Measurements from ENCODE around the gene TRAM1L1.

TRAM1L1 gene

GRCh38 chr4:117084866-117085701 lies at the start of gene TRAM1L1:
TSS of gene TRAM1L1 (minus strand) at chr4:117085576. CDS start at chr4:117085393, 183 bp downstream.
- peak in 13 of 14 donors; percentile 6 to 87 (median 59) for DNase-seq

GRCh38 chr4:117134386-117134785 lies 49.0 kb upstream of the TRAM1L1 start:
- peak in 6 of 14 donors; percentile 0 to 25 (median 5) for DNase-seq

GRCh38 chr4:117096886-117097285 lies 11.5 kb upstream of the TRAM1L1 start:
- no peak for DNase-seq

DNA sequence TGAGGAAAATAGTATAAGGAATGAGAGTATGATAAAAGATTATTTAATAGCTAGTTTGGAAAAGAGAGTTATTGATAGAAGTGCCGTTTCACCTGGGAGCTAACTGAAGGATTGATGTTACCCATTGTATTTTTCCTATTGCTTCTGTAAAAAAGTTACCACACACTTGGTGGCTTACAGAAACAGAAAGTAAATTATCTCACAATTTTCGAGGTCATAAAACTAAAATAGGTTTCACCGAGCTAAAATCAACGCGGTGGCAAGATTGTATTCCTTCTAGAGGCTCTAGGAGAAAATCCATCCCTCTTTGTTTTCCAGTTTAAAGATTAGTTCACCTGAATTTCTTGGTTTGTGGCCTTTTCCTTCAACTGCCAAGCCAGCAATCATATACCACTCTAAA lies 11.1 kb upstream of the TRAM1L1 start:
- no peak for DNase-seq

DNA sequence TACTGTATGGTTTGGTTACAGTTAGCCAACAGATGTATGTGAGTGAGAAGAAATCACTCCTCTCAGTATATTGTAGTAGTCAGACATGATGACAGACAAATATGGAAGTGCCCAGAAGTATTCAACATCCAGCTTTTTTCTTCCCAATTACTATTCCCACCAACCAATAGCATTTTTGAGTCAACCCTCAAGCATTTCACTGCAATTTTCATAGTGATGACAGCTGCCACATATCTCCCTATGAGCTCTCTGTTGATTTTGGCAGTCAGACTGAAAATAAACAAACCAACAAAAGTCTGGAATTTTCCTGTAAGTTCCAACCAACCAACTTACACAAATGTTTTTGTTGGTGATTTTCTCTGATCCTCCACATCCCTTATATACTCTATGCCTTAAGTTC lies 8.2 kb upstream of the TRAM1L1 start:
- no peak for DNase-seq

DNA sequence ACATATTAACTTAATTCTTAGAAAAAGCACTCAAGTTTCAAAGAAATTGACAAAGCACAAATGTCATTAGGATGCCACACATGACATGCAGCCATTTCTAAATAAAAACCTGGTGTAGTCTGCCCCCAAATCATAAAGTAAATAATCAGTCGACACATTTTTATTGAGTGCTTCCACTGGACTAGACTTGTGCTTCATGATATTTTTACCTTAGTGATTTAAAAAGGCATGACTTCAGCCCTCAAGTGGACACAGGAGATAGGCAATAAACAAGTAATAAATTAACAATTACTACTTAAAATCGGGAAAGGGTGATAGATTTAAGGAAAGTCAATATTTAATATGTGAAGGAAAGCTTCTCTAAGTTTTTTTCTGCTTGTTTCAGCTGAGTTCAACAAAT lies 7.6 kb downstream of the TRAM1L1 start:
- no peak for DNase-seq

- DNase-seq = no peak
These were observed 17.3 kb downstream of the TRAM1L1 start for GRCh38 chr4:117068120-117068519.

GRCh38 chr4:117063961-117064696 lies 21.2 kb downstream of the TRAM1L1 start:
- DNase-seq = no peak

DNA sequence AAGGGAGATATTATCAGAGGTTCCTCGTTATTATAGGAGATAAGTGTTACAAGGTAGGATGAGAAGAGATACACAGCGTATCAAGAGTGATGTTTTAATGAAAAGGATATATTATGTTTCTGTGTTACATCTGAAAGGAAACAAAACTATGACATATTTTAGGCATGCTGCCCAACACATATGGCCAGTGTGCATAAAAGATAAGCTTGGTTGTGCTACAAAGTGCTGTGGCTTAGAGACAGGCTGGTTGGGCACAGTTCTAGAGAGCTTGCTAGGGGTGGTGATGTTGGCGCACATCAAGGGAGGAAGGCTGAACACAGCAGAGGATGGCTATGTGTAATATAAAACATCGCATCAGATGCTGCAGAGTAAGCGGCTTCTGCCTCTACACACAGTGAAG lies 42.4 kb downstream of the TRAM1L1 start:
- DNase-seq = no peak

Data from C1 segment of cervical spinal cord (tissue), 14 donors.